ENCODE measurements around the gene TMEM151A. TPM values are rescaled to one million over a fixed set of nuclear protein-coding genes. Genes with fewer than 3 reads are reported as not detected.

The TMEM151A gene
- total RNA-seq, 2 donors from 2014 or later: 0.10 TPM; not detected in 1

DNA sequence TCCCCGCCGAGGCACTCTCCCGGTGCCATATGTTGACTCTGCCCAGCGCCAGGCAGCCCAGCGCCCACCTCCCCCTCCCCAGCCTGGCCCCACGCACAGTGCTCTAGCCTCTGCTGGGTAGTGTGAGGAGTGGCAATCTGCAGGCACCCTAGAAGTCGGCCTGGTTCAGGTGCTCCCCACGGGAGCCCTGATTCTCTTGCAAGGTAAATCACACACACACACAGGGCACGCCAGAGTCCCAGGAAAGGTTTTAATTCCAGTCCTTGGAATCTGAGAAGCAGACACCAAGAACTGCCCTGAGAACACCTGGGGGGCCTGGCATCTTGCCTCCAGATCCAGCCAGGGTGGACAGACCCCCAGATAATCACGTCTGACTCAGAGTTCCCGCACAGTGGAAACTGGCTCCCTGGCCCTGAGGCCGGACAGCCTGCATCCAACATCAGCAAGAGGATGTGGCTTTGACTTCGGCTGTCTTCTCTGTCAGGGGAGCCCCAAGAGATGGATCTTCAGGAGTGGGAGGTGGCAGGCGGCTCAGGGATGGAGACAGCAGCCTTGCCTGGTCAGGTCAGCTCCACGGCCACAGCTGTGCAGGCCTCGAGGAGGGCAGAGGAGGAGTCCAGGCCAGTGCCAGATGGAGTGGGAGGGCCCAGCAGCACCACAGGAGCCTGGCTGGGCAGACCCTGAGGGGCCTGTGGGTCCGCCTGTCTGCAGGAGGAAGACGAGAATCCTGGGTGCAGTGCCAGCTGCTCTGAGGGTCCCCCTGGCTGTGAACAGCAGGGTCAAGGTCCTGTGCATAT lies 45.6 kb downstream of the TMEM151A start:
- H3K4me1 Mint-ChIP-seq (ENCODE audit: low read depth): peaks cover 24% of the 10 kb centered on the region
- no peak overlapping the region for H3K27ac Mint-ChIP-seq
- H3K36me3 Mint-ChIP-seq (ENCODE audit: insufficient read depth in 2 of 2): peaks cover 0 to 1% of the 10 kb centered on the region in 2 donors
- H3K4me3 Mint-ChIP-seq: peak overlapping the region; percentile 79 to 80
- H3K27me3 Mint-ChIP-seq (ENCODE audit: low read depth): no peaks in the 10 kb centered on the region
- ATAC-seq (replicated peaks in 1 of 2): no peak
- DNase-seq: no peak
- no peaks in the 10 kb centered on the region for H3K9me3 Mint-ChIP-seq

DNA sequence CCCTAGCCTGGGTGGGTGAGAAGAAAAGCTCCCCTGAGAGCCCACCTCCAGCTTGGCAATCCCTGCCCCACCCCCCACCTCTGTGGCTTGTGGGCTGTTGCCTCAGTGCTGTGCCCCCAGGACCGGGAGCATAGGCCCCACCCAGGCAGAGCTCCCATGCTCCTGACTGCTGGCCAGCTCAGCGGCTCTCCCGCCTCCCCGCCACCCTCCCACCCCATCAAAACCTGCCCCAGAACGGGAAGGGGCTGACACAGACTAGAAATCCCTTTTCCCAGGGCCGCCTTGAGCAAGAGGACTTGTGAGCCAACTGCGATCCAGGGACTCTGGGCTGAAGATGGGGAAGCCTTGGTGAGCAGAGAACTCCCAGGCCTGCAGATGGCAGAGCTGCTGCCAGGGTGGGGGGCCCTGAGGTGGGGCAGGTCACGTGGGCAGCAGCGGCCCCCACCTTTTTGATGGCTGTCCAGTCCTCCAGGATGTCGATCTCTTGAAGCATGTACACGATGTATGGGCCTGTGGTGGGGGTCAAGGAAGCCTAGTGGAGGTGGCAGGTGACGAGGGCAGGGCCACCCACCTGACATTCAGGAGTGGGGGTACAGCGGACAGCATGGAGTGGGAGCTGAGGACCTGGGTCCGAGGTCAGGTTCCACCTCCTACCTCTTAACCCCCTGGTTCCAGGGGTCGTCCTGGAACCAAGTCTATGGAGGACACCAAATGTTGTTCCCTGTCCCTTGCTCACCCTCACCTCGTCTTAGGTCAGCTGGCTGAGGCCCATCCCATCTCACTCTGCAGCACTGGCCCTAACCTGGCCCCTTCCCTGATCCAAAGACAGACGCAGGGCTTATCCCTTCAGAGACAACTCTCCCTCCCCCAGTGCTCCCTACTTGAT lies 46.8 kb downstream of the TMEM151A start:
- H3K9me3 Mint-ChIP-seq: no peaks in the 10 kb centered on the region
- peaks cover 36% of the 10 kb centered on the region for H3K4me1 Mint-ChIP-seq (ENCODE audit: low read depth)
- DNase-seq (no peak), ATAC-seq (replicated peaks in 1 of 2) (no peak)
- peak overlapping the region in 1 of 2 donors; percentile 11 for H3K4me3 Mint-ChIP-seq
- H3K27me3 Mint-ChIP-seq (ENCODE audit: low read depth): no peaks in the 10 kb centered on the region
- no peak overlapping the region for H3K27ac Mint-ChIP-seq
- H3K36me3 Mint-ChIP-seq (ENCODE audit: insufficient read depth in 2 of 2): peaks cover 0 to 1% of the 10 kb centered on the region in 2 donors

DNA sequence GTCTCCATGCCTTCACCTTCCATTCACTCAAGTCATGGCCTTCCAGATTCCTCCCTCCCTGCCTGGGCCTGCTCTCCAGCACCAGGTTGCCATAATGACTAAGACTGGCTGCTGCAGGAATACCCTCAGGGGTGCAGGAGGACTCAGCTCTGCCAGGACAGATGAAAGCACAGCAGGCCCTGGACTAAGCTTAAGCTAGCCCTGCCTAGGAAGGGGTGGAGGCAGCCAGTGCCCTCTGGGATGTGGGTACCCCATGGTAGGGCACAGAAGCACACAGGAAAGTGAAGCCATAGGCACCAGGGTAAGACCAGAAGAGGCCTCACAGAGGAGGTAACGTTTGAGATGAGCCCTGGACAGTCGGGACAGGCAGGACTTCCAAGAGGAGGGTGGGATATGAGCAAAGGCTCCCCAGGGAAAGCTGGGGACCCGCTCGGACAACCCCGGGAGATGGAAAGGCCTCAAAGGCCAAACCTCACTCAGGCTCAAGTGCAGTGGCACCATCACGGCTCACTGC lies 47.5 kb downstream of the TMEM151A start:
- no peak overlapping the region for H3K27ac Mint-ChIP-seq
- H3K4me1 Mint-ChIP-seq (ENCODE audit: low read depth): peaks cover 43% of the 10 kb centered on the region
- peaks cover 0 to 1% of the 10 kb centered on the region in 2 donors for H3K36me3 Mint-ChIP-seq (ENCODE audit: insufficient read depth in 2 of 2)
- H3K4me3 Mint-ChIP-seq: no peak overlapping the region
- no peak for ATAC-seq (replicated peaks in 1 of 2)
- no peaks in the 10 kb centered on the region for H3K9me3 Mint-ChIP-seq
- H3K27me3 Mint-ChIP-seq (ENCODE audit: low read depth): no peaks in the 10 kb centered on the region
- DNase-seq: no peak

DNA sequence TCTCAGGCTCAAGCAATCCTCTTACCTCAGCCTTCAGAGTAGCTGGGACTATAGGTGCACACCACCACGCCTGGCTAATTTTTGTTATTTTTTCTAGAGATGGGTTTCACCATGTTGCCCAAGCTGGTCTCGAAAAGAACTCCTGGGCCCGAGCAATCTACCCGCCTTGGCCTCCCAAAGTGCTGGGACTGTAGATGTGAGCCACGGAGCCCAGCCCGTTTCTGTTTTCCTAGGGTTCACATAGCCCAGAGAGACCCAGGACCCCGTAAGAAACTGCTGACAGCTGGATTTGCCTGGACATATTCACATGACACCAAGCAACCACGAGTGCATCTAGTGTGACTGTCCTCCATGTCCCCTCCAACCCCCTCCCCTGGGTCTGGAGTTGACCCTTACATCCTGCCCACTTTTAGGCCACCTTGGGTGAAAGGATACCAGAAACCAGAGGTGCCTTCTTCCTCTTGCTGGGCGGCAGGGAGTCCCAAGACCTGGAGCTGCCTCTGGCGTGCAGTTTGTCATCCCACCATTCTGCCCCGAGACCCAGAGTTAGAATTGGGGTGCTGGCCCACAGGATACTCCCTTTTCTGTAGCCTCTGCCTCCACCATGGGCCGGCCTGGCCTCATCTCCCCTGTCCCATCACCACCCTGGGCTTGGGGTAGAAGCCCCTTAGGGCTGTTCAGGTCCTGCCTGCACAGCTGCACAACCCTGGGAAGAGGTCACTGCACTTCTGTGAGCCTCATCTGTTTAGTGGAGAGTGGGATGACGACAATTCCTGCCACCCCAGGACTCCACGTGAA lies 48.2 kb downstream of the TMEM151A start:
- Mint-ChIP-seq H3K27me3 (ENCODE audit: low read depth) (no peaks in the 10 kb centered on the region), H3K36me3 (ENCODE audit: insufficient read depth in 2 of 2) (peaks cover 0 to 3% of the 10 kb centered on the region in 2 donors), H3K9me3 (no peaks in the 10 kb centered on the region), H3K27ac (no peak overlapping the region), H3K4me1 (ENCODE audit: low read depth) (peaks cover 50% of the 10 kb centered on the region), H3K4me3 (no peak overlapping the region)
- DNase-seq (no peak), ATAC-seq (replicated peaks in 1 of 2) (no peak)

DNA sequence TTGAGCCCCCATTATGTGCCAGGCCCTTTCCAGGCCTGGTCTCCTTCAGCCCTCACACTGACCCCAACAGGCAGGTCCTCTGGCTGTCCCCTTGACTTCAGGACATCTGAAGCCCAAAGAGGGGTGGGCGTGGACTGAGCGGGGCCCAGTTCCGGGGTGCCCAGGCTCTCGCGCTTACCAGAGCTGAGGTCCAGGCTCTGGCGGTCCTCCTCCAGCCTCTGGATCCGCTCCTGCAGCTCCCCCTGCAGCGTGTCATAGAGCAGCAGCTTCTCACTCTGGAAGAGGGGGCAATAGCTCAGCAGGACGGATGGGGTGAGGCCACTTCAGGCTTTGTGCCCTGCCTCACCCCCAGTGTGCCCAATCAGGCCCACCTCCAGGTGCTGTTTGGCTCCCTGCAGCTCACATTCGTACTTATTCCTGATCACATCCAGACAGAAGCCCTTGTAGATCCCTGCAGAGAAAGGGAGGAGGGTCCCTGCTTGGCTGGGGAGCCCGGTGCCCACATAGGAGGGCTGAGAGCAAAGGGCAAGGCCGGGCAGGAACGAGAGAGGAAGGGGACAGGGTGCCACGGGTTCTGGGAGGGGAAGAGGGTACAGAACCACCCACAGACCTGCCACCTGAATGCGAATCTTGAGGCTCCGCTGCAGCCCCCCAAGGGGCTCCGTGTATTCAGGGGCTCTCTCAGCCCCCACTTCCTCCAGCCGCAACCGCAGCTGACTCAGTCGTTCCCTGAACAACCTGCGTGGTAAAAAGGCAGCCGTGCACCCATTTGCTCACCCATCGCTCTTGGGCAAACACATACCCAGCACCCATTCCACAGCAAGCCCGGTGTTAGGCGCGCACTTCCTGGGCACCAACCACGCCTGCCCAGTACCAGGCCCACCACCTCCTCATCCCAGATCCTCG lies 49.2 kb downstream of the TMEM151A start:
- Mint-ChIP-seq H3K4me1 (ENCODE audit: low read depth) (peaks cover 53% of the 10 kb centered on the region), H3K27ac (no peak overlapping the region), H3K9me3 (no peaks in the 10 kb centered on the region), H3K4me3 (no peak overlapping the region), H3K36me3 (ENCODE audit: insufficient read depth in 2 of 2) (peaks cover 0 to 4% of the 10 kb centered on the region in 2 donors), H3K27me3 (ENCODE audit: low read depth) (no peaks in the 10 kb centered on the region)
- ATAC-seq (replicated peaks in 1 of 2): no peak
- no peak for DNase-seq

DNA sequence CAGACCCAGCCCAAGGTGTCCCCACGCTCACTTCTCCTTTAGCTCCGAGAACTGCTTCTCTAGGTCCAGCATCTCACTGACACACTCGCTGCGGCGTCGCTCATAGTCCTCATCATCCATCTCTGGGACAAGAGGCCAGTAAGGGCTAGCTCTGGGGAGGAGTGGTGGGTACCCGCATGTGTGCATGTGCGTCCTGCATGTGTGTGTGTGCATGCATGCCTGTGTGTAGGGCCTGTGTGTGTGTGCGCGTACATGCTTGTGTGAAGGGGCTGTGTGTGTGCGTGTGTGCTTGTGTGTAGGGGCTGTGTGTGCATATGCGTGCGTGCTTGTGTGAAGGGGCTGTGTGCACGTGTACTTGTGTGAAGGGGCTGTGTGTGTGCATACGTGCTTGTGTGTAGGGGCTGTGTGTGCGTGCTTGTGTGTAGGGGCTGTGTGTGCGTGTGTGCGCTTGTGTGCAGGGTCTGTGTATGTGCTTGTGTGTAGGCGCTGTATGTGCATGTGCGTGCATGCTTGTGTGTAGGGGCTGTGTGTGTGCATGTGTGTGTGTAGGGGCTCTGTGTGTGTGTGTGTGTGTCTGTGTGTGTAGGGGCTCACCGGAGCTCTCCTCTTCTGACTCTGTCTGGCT lies 49.9 kb downstream of the TMEM151A start:
- Mint-ChIP-seq H3K27ac (no peak overlapping the region), H3K4me1 (ENCODE audit: low read depth) (peaks cover 54% of the 10 kb centered on the region), H3K4me3 (no peak overlapping the region), H3K36me3 (ENCODE audit: insufficient read depth in 2 of 2) (peaks cover 0 to 4% of the 10 kb centered on the region in 2 donors), H3K9me3 (no peaks in the 10 kb centered on the region), H3K27me3 (ENCODE audit: low read depth) (no peaks in the 10 kb centered on the region)
- DNase-seq (no peak), ATAC-seq (replicated peaks in 1 of 2) (no peak)

DNA sequence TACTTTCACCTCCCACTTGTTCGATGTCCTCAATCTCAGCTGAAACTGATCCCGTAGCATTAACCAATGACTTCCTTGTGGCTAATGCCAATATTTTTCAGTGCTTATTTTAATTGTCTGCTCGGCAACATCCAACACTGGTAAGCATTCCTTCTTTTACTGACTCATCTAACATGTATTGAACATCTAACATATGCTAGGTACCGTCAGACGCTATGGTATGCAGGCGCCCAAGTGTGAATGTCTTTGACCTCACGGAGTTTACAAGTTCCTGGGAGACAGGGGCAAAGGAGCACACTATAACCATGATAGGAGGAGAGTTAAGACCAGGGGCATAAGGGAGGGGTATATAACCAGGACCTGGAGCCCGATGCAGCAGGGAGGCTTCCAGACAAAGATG lies 51.5 kb downstream of the TMEM151A start:
- peak overlapping the region; percentile 97 to 98 for H3K4me3 Mint-ChIP-seq
- peaks cover 0 to 3% of the 10 kb centered on the region in 2 donors for H3K9me3 Mint-ChIP-seq
- peaks cover 50% of the 10 kb centered on the region for H3K4me1 Mint-ChIP-seq (ENCODE audit: low read depth)
- no peak overlapping the region for H3K27ac Mint-ChIP-seq
- H3K36me3 Mint-ChIP-seq (ENCODE audit: insufficient read depth in 2 of 2): peaks cover 4% of the 10 kb centered on the region in 2 donors
- H3K27me3 Mint-ChIP-seq (ENCODE audit: low read depth): no peaks in the 10 kb centered on the region
- ATAC-seq (replicated peaks in 1 of 2) (no peak), DNase-seq (no peak)

DNA sequence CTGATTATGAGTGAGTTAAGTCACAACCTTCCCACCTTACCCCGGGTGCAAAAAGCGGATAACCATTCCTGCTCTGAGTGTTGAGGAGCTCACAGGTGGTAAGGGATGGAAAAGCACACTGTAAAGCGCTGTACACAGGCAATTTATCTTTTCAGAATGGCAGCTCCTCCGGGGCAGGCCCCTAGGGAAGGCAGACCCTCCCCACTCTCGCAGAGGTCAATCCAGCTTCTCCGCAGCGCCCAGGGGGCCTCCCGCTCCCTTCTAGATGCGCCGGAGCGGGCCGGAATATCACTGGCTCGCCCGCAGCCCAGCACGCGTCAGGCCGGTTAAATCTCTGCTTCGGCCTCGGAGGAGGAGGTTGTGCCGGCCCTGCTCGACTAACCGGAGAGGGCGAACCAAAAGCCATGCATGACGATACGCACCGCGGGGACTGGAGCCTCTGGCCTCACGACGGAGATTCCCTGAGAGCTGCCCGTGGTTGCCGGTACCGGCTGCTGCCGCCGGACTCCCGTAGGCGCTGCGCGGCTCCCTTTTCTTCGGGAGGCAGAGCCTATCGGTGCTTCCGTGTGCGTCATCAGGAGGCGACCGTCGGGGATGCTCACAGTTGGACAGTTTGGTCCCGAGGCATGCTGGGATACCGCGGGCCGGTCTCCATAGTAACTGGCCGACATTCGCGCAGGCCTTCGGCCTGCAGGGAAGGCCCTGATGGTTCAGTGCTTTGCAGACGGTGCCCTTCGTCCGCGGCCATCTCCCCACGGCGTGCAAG lies 53.0 kb downstream of the TMEM151A start, which contains the start of gene BRMS1:
Gene BRMS1 (minus strand): TSS at position 555 of the 766 bp plus-strand sequence. CDS start 2,870 bp downstream, outside the sequence.
- peak; percentile 96 to 98 for DNase-seq
- peak within 1 kb of the TSS; percentile 97 to 98 for H3K4me3 Mint-ChIP-seq
- peaks cover 55% of the 10 kb centered on the region for H3K4me1 Mint-ChIP-seq (ENCODE audit: low read depth)
- peak; percentile 81 to 82 for ATAC-seq (replicated peaks in 1 of 2)
- peaks cover 0 to 3% of the 10 kb centered on the region in 2 donors for H3K9me3 Mint-ChIP-seq
- H3K27ac Mint-ChIP-seq: peak within 1 kb of the TSS; percentile 90
- no peaks in the 10 kb centered on the region for H3K27me3 Mint-ChIP-seq (ENCODE audit: low read depth)
- H3K36me3 Mint-ChIP-seq (ENCODE audit: insufficient read depth in 2 of 2): peaks cover 2 to 4% of the 10 kb centered on the region in 2 donors

DNA sequence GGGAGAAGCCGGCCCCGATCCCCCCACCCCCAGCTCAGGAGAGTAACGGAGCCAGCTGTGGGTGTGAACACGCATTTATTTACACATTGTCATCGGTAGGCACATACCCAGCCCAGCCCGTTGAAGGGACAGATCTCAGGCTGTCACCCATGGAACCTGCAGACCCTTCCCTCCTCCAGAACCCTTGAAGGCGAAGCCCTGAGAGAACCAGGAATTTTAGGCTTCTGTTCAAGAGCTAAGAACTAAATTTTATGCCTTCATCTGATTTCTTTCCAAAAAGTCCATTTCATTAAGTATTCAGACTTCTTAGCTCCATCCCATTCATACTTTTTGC lies 53.6 kb downstream of the TMEM151A start:
- H3K4me1 Mint-ChIP-seq (ENCODE audit: low read depth): peaks cover 55% of the 10 kb centered on the region
- H3K27me3 Mint-ChIP-seq (ENCODE audit: low read depth): no peaks in the 10 kb centered on the region
- H3K9me3 Mint-ChIP-seq: peaks cover 0 to 3% of the 10 kb centered on the region in 2 donors
- DNase-seq (no peak), ATAC-seq (replicated peaks in 1 of 2) (peak; percentile 3 to 6)
- peak overlapping the region; percentile 97 to 98 for H3K4me3 Mint-ChIP-seq
- H3K36me3 Mint-ChIP-seq (ENCODE audit: insufficient read depth in 2 of 2): peaks cover 2 to 4% of the 10 kb centered on the region in 2 donors
- H3K27ac Mint-ChIP-seq: peak overlapping the region; percentile 90

Measured in activated T-cell treated with anti-CD3 and anti-CD28 coated beads, Interleukin-2, amount 50 U/mL, for 72 hours (primary cell).